Stimulated activated CD8-positive, alpha-beta memory T cell treated with anti-CD3 and anti-CD28 coated beads, Interleukin-4, amount 100 ng/mL, for 1 hour (primary cell): ENCODE results near the gene HTR3B.
"Not testable (repeated sequence)": the region's sequence is repeated elsewhere in the genome, so short reads cannot be mapped to it uniquely, and the experiment has no call there.

Source experiments
- DNase-seq, 2 donors: peaks; one replicate each; pipeline ENCODE4 v3.0.0-alpha.2; 2020; ENCODE audit warnings: low read depth in 2 of 2, low spot score in 1 of 2

Gene HTR3B

GRCh38 chr11:113937918-113938317, 33.3 kb downstream of the HTR3B start:
- DNase-seq: no peak

GRCh38 chr11:113942256-113942655, 37.7 kb downstream of the HTR3B start:
- no peak for DNase-seq

- DNase-seq: not testable (repeated sequence)
Measured at GRCh38 chr11:113946162-113946561, 41.6 kb downstream of the HTR3B start.

- no peak for DNase-seq
Measured at GRCh38 chr11:113947994-113948393, 43.4 kb downstream of the HTR3B start.

- no peak for DNase-seq
Measured at GRCh38 chr11:113949891-113950290, 45.3 kb downstream of the HTR3B start.

- DNase-seq: no peak
Measured at GRCh38 chr11:113951537-113951936, 46.9 kb downstream of the HTR3B start.

- DNase-seq: no peak
Measured at GRCh38 chr11:113952070-113952469, 47.5 kb downstream of the HTR3B start.

GRCh38 chr11:113952588-113952987, 48.0 kb downstream of the HTR3B start:
- DNase-seq: no peak

- DNase-seq: no peak
Measured at GRCh38 chr11:113954235-113954634, 49.6 kb downstream of the HTR3B start.

GRCh38 chr11:113956986-113957385, 52.4 kb downstream of the HTR3B start:
- no peak for DNase-seq

- DNase-seq: no peak
Measured at GRCh38 chr11:113960702-113961330, 56.2 kb downstream of the HTR3B start.

- DNase-seq: no peak
Measured at GRCh38 chr11:113967361-113967760, 62.8 kb downstream of the HTR3B start.

- DNase-seq: no peak
Measured at GRCh38 chr11:113971506-113972195, 67.1 kb downstream of the HTR3B start.

GRCh38 chr11:113974741-113975470, 70.3 kb downstream of the HTR3B start, which contains the start of gene HTR3A:
Gene HTR3A, plus strand, starts transcription at chr11:113975108. Its CDS starts 218 bp downstream, at chr11:113975326.
- DNase-seq: no peak

- no peak for DNase-seq
Measured at GRCh38 chr11:113977071-113977490, 72.5 kb downstream of the HTR3B start.

GRCh38 chr11:113977701-113978100, 73.1 kb downstream of the HTR3B start:
- DNase-seq: no peak

GRCh38 chr11:113979431-113979830, 74.8 kb downstream of the HTR3B start:
- no peak for DNase-seq

GRCh38 chr11:113980785-113981184, 76.2 kb downstream of the HTR3B start:
- DNase-seq: no peak

- DNase-seq: no peak
Measured at GRCh38 chr11:113982306-113982705, 77.7 kb downstream of the HTR3B start.

GRCh38 chr11:113984781-113985180, 80.2 kb downstream of the HTR3B start:
- DNase-seq: no peak

- DNase-seq: no peak
Measured at GRCh38 chr11:113985906-113986305, 81.3 kb downstream of the HTR3B start.
